Measurements from ENCODE around the gene HFM1.
"Not testable (repeated sequence)": the region's sequence is repeated elsewhere in the genome, so short reads cannot be mapped to it uniquely, and the experiment has no call there.

Gene HFM1

GRCh38 chr1:91402023-91402422, 2.6 kb downstream of the HFM1 start:
- Mint-ChIP-seq H3K27me3 (peaks cover 10% of the 10 kb centered on the region), H3K9me3 (no peaks in the 10 kb centered on the region), H3K27ac (no peak overlapping the region), H3K4me3 (no peak overlapping the region), H3K36me3 (no peaks in the 10 kb centered on the region), H3K4me1 (peaks cover 4% of the 10 kb centered on the region)
- ATAC-seq (ENCODE audit: low read depth) (no peak), DNase-seq (ENCODE audit: low spot score in 2 of 2) (no peak)

GRCh38 chr1:91400133-91400725, 4.4 kb downstream of the HFM1 start:
- no peak for DNase-seq (ENCODE audit: low spot score in 2 of 2)
- H3K9me3 Mint-ChIP-seq = no peaks in the 10 kb centered on the region

GRCh38 chr1:91398291-91398690, 6.3 kb downstream of the HFM1 start:
- ATAC-seq (ENCODE audit: low read depth) (no peak), DNase-seq (ENCODE audit: low spot score in 2 of 2) (no peak)
- H3K27ac Mint-ChIP-seq = no peak overlapping the region
- H3K4me1 Mint-ChIP-seq = no peaks in the 10 kb centered on the region
- H3K27me3 Mint-ChIP-seq = peaks cover 5% of the 10 kb centered on the region
- no peaks in the 10 kb centered on the region for H3K36me3 Mint-ChIP-seq
- H3K4me3 Mint-ChIP-seq = no peak overlapping the region
- H3K9me3 Mint-ChIP-seq = no peaks in the 10 kb centered on the region

More at GRCh38 chr1:91400133-91400725, 4.4 kb downstream of the HFM1 start:
- Mint-ChIP-seq H3K4me3 (no peak overlapping the region), H3K36me3 (no peaks in the 10 kb centered on the region), H3K27me3 (peaks cover 5% of the 10 kb centered on the region), H3K4me1 (peaks cover 4% of the 10 kb centered on the region), H3K27ac (no peak overlapping the region)
- ATAC-seq (ENCODE audit: low read depth) = no peak

GRCh38 chr1:91397605-91398004, 7.0 kb downstream of the HFM1 start:
- no peak for DNase-seq (ENCODE audit: low spot score in 2 of 2)
- no peak for ATAC-seq (ENCODE audit: low read depth)
- no peak overlapping the region for H3K27ac Mint-ChIP-seq
- no peaks in the 10 kb centered on the region for H3K36me3 Mint-ChIP-seq
- H3K9me3 Mint-ChIP-seq = no peaks in the 10 kb centered on the region
- no peak overlapping the region for H3K4me3 Mint-ChIP-seq
- H3K4me1 Mint-ChIP-seq = no peaks in the 10 kb centered on the region
- peaks cover 5% of the 10 kb centered on the region for H3K27me3 Mint-ChIP-seq

- H3K4me3 Mint-ChIP-seq = no peak overlapping the region
- no peaks in the 10 kb centered on the region for H3K36me3 Mint-ChIP-seq
- no peaks in the 10 kb centered on the region for H3K27me3 Mint-ChIP-seq
Observed at GRCh38 chr1:91393042-91393441, 11.6 kb downstream of the HFM1 start.

GRCh38 chr1:91386109-91386508, 18.5 kb downstream of the HFM1 start:
- Mint-ChIP-seq H3K4me3 (no peak overlapping the region), H3K9me3 (no peaks in the 10 kb centered on the region), H3K36me3 (no peaks in the 10 kb centered on the region), H3K27ac (no peak overlapping the region), H3K27me3 (no peaks in the 10 kb centered on the region), H3K4me1 (no peaks in the 10 kb centered on the region)
- ATAC-seq (ENCODE audit: low read depth) (no peak), DNase-seq (ENCODE audit: low spot score in 2 of 2) (no peak)

More at GRCh38 chr1:91393042-91393441, 11.6 kb downstream of the HFM1 start:
- H3K9me3 Mint-ChIP-seq = peaks cover 3% of the 10 kb centered on the region
- no peak for DNase-seq (ENCODE audit: low spot score in 2 of 2)
- no peaks in the 10 kb centered on the region for H3K4me1 Mint-ChIP-seq
- ATAC-seq (ENCODE audit: low read depth) = no peak
- H3K27ac Mint-ChIP-seq = no peak overlapping the region

GRCh38 chr1:91383456-91383855, 21.2 kb downstream of the HFM1 start:
- ATAC-seq (ENCODE audit: low read depth) (no peak), DNase-seq (ENCODE audit: low spot score in 2 of 2) (no peak)
- Mint-ChIP-seq H3K27me3 (no peaks in the 10 kb centered on the region), H3K9me3 (no peaks in the 10 kb centered on the region), H3K4me3 (no peak overlapping the region), H3K36me3 (no peaks in the 10 kb centered on the region), H3K27ac (no peak overlapping the region), H3K4me1 (no peaks in the 10 kb centered on the region)

- ATAC-seq (ENCODE audit: low read depth) = no peak
Observed at GRCh38 chr1:91381844-91382243, 22.8 kb downstream of the HFM1 start.

GRCh38 chr1:91374086-91374485, 30.6 kb downstream of the HFM1 start:
- DNase-seq (ENCODE audit: low spot score in 2 of 2) (no peak), ATAC-seq (ENCODE audit: low read depth) (no peak)
- H3K27me3 Mint-ChIP-seq = no peaks in the 10 kb centered on the region
- H3K9me3 Mint-ChIP-seq = peaks cover 2% of the 10 kb centered on the region
- no peak overlapping the region for H3K4me3 Mint-ChIP-seq
- no peaks in the 10 kb centered on the region for H3K36me3 Mint-ChIP-seq
- no peak overlapping the region for H3K27ac Mint-ChIP-seq
- no peaks in the 10 kb centered on the region for H3K4me1 Mint-ChIP-seq

More at GRCh38 chr1:91381844-91382243, 22.8 kb downstream of the HFM1 start:
- DNase-seq (ENCODE audit: low spot score in 2 of 2) = no peak
- Mint-ChIP-seq H3K27me3 (no peaks in the 10 kb centered on the region), H3K27ac (no peak overlapping the region), H3K36me3 (no peaks in the 10 kb centered on the region), H3K4me3 (no peak overlapping the region), H3K4me1 (no peaks in the 10 kb centered on the region), H3K9me3 (no peaks in the 10 kb centered on the region)

GRCh38 chr1:91372230-91372629, 32.4 kb downstream of the HFM1 start:
- not testable (repeated sequence) for ATAC-seq (ENCODE audit: low read depth); H3K27ac Mint-ChIP-seq; H3K4me1 Mint-ChIP-seq; H3K4me3 Mint-ChIP-seq; H3K9me3 Mint-ChIP-seq; H3K27me3 Mint-ChIP-seq; DNase-seq (ENCODE audit: low spot score in 2 of 2); H3K36me3 Mint-ChIP-seq

GRCh38 chr1:91349524-91349923, 55.1 kb downstream of the HFM1 start:
- H3K27ac Mint-ChIP-seq = no peak overlapping the region
- peaks cover 6% of the 10 kb centered on the region for H3K9me3 Mint-ChIP-seq
- no peaks in the 10 kb centered on the region for H3K36me3 Mint-ChIP-seq
- no peaks in the 10 kb centered on the region for H3K27me3 Mint-ChIP-seq
- ATAC-seq (ENCODE audit: low read depth) (no peak), DNase-seq (ENCODE audit: low spot score in 2 of 2) (no peak)
- H3K4me3 Mint-ChIP-seq = no peak overlapping the region
- H3K4me1 Mint-ChIP-seq = no peaks in the 10 kb centered on the region

- no peak for ATAC-seq (ENCODE audit: low read depth)
- Mint-ChIP-seq H3K36me3 (no peaks in the 10 kb centered on the region), H3K27me3 (peaks cover 1% of the 10 kb centered on the region), H3K9me3 (no peaks in the 10 kb centered on the region), H3K27ac (no peak overlapping the region), H3K4me3 (no peak overlapping the region), H3K4me1 (no peaks in the 10 kb centered on the region)
- no peak for DNase-seq (ENCODE audit: low spot score in 2 of 2)
Observed at GRCh38 chr1:91346824-91347223, 57.8 kb downstream of the HFM1 start.

GRCh38 chr1:91345395-91346005, 59.1 kb downstream of the HFM1 start:
- no peaks in the 10 kb centered on the region for H3K36me3 Mint-ChIP-seq
- DNase-seq (ENCODE audit: low spot score in 2 of 2) (no peak), ATAC-seq (ENCODE audit: low read depth) (no peak)
- H3K27me3 Mint-ChIP-seq = peaks cover 1% of the 10 kb centered on the region
- H3K4me3 Mint-ChIP-seq = no peak overlapping the region
- H3K9me3 Mint-ChIP-seq = no peaks in the 10 kb centered on the region
- no peaks in the 10 kb centered on the region for H3K4me1 Mint-ChIP-seq
- no peak overlapping the region for H3K27ac Mint-ChIP-seq

- DNase-seq (ENCODE audit: low spot score in 2 of 2) (no peak), ATAC-seq (ENCODE audit: low read depth) (no peak)
- Mint-ChIP-seq H3K36me3 (no peaks in the 10 kb centered on the region), H3K27ac (no peak overlapping the region), H3K4me1 (no peaks in the 10 kb centered on the region), H3K27me3 (peaks cover 8% of the 10 kb centered on the region), H3K4me3 (no peak overlapping the region), H3K9me3 (peaks cover 3% of the 10 kb centered on the region)
Observed at GRCh38 chr1:91338501-91338900, 66.1 kb downstream of the HFM1 start.

GRCh38 chr1:91335603-91336002, 69.0 kb downstream of the HFM1 start:
- DNase-seq (ENCODE audit: low spot score in 2 of 2) = no peak
- ATAC-seq (ENCODE audit: low read depth) = no peak
- H3K9me3 Mint-ChIP-seq = peaks cover 5% of the 10 kb centered on the region
- no peaks in the 10 kb centered on the region for H3K4me1 Mint-ChIP-seq
- peaks cover 7% of the 10 kb centered on the region for H3K27me3 Mint-ChIP-seq
- H3K27ac Mint-ChIP-seq = no peak overlapping the region
- no peaks in the 10 kb centered on the region for H3K36me3 Mint-ChIP-seq
- H3K4me3 Mint-ChIP-seq = no peak overlapping the region
